Liver (tissue), 9 donors: Measurements from ENCODE around the gene SPATA16. TPM values are rescaled to one million over a fixed set of nuclear protein-coding genes. Genes with fewer than 3 reads are reported as not detected.

Experiments
- DNase-seq: peaks from one replicate; pipeline ENCODE4 v3.0.0-alpha.2; 2017; ENCODE audit warnings: low spot score
- H3K27ac ChIP-seq, 2 donors: one replicate each; pipeline ENCODE4 v1.7.0; 2013; ENCODE audit warnings: inconsistent platforms in 2 of 2, low read length in 2 of 2, control low read depth in 1 of 2, low read depth in 1 of 2, mild to moderate bottlenecking in 1 of 2
- H3K27me3 ChIP-seq, 4 donors: one replicate each; pipeline versions ENCODE4 v1.6.1 to v1.7.0; 2013; ENCODE audit warnings: low read length in 3 of 4, inconsistent platforms in 1 of 4, mild to moderate bottlenecking in 1 of 4, moderate library complexity in 1 of 4; ENCODE audit not compliant: control insufficient read depth in 4 of 4, insufficient read depth in 4 of 4
- H3K36me3 ChIP-seq, 4 donors: one replicate each; pipeline versions ENCODE4 v1.6.1 to v1.7.0; 2013; ENCODE audit warnings: low read length in 3 of 4, mild to moderate bottlenecking in 3 of 4, low read depth in 1 of 4, moderate library complexity in 1 of 4; ENCODE audit not compliant: control insufficient read depth in 4 of 4, insufficient read depth in 3 of 4
- H3K4me1 ChIP-seq, 4 donors: one replicate each; pipeline versions ENCODE4 v1.6.1 to v1.7.0; 2013; ENCODE audit warnings: low read length in 3 of 4, mild to moderate bottlenecking in 3 of 4, moderate library complexity in 1 of 4; ENCODE audit not compliant: control insufficient read depth in 4 of 4, insufficient read depth in 4 of 4
- H3K4me3 ChIP-seq, 3 donors: one replicate each; pipeline versions ENCODE4 v1.6.1 to v1.7.0; 2013; ENCODE audit warnings: low read length in 3 of 3, control low read depth in 1 of 3, low read depth in 1 of 3, mild to moderate bottlenecking in 1 of 3
- H3K9ac ChIP-seq, 2 donors: one replicate each; pipeline ENCODE4 v1.7.0; 2013; ENCODE audit warnings: low read length in 2 of 2, mild to moderate bottlenecking in 2 of 2, moderate library complexity in 2 of 2, control low read depth in 1 of 2, low read depth in 1 of 2
- H3K9me3 ChIP-seq, 4 donors: one replicate each; pipeline versions ENCODE4 v1.6.1 to v1.7.0; 2013; ENCODE audit warnings: low read length in 3 of 4; ENCODE audit not compliant: control insufficient read depth in 4 of 4
- ATF3 ChIP-seq: IDR thresholded peaks from 2 replicates; pipeline ENCODE4 v1.6.1; 2016; ENCODE audit warnings: antibody characterized with exemption
- CTCF ChIP-seq: fragments of 150-350 bp; IDR thresholded peaks from 2 replicates; pipeline ENCODE4 v1.5.1; 2017; ENCODE audit warnings: improper control_type of control experiment, low read depth, low read length; ENCODE audit not compliant: missing input control
- EGR1 ChIP-seq, 2 donors: IDR thresholded peaks; 2 replicates each; pipeline ENCODE4 v1.6.1; 2016 to 2018; ENCODE audit warnings: antibody characterized with exemption in 2 of 2, low read depth in 2 of 2
- FOXA1 ChIP-seq: IDR thresholded peaks from 2 replicates; pipeline ENCODE4 v1.6.1; 2016; ENCODE audit warnings: antibody characterized with exemption
- FOXA2 ChIP-seq: IDR thresholded peaks from 2 replicates; pipeline ENCODE4 v1.6.1; 2016; ENCODE audit warnings: antibody characterized with exemption
- GABPA ChIP-seq, 2 donors: IDR thresholded peaks in 1 of 2; conservative IDR thresholded peaks in 1 of 2; 2 replicates each; pipeline ENCODE4 v1.6.1; 2016; ENCODE audit warnings: antibody characterized with exemption in 2 of 2, mild to moderate bottlenecking in 1 of 2, moderate library complexity in 1 of 2
- HNF4A ChIP-seq, 2 donors: conservative IDR thresholded peaks; 2 replicates each; pipeline ENCODE4 v1.6.1; 2016; ENCODE audit warnings: antibody characterized with exemption in 2 of 2, mild to moderate bottlenecking in 2 of 2
- HNF4G ChIP-seq: IDR thresholded peaks from 2 replicates; pipeline ENCODE4 v1.6.1; 2016; ENCODE audit warnings: antibody characterized with exemption
- JUND ChIP-seq, 2 donors: IDR thresholded peaks; 2 replicates each; pipeline ENCODE4 v1.6.1; 2016; ENCODE audit warnings: antibody characterized with exemption in 2 of 2
- MAX ChIP-seq: IDR thresholded peaks from 2 replicates; pipeline ENCODE4 v1.6.1; 2016; ENCODE audit warnings: antibody characterized with exemption
- NR2F2 ChIP-seq: IDR thresholded peaks from 2 replicates; pipeline ENCODE4 v1.6.1; 2016; ENCODE audit warnings: antibody characterized with exemption
- RAD21 ChIP-seq, 2 donors: IDR thresholded peaks; 2 replicates each; pipeline ENCODE4 v1.6.1; 2016; ENCODE audit warnings: antibody characterized with exemption in 2 of 2, mild to moderate bottlenecking in 2 of 2
- REST ChIP-seq: IDR thresholded peaks from 2 replicates; pipeline ENCODE4 v1.6.1; 2016; ENCODE audit warnings: antibody characterized with exemption, mild to moderate bottlenecking
- RXRA ChIP-seq, 2 donors: IDR thresholded peaks; 2 replicates each; pipeline ENCODE4 v1.6.1; 2017 to 2018; ENCODE audit warnings: antibody characterized with exemption in 2 of 2, mild to moderate bottlenecking in 1 of 2
- SP1 ChIP-seq: IDR thresholded peaks from 2 replicates; pipeline ENCODE4 v1.6.1; 2018; ENCODE audit warnings: antibody characterized with exemption, mild to moderate bottlenecking
- TAF1 ChIP-seq: conservative IDR thresholded peaks from 2 replicates; pipeline ENCODE4 v1.6.1; 2016; ENCODE audit warnings: antibody characterized with exemption, mild to moderate bottlenecking
- ZBTB33 ChIP-seq: IDR thresholded peaks from 2 replicates; pipeline ENCODE4 v1.6.1; 2016; ENCODE audit warnings: antibody characterized with exemption
- WGBS: extraction: QIAGEN DNeasy Blood & Tissue Kit; methylation state at CpG from one replicate; pipeline ENCODE4 v1.1.7; 2013; 5-methylcytosine and 5-hydroxymethylcytosine counted together
- polyA plus RNA-seq, 2 donors: library from polyadenylated mRNA; stranded (reverse) in 1 of 2; unstranded in 1 of 2; fragments of 200-250 nt in 1 of 2; fragments of >200 nt in 1 of 2; fragmentation: Nextera tagmentation in 1 of 2; extraction: Ambion mirVana in 1 of 2; gene quantifications; one replicate each; pipeline versions ENCODE4 v1.2.1 to v1.2.3, GENCODE V29; 2013 to 2015
- total RNA-seq, 2 donors: library from RNA; depleted of rRNA; stranded (reverse); fragments of >200 nt; gene quantifications; one replicate each; pipeline ENCODE4 v1.2.3, GENCODE V29; 2014
- donor health status: healthy.
- donor health status: healthy.
- donor health status: healthy.
- donor health status: healthy.
- donor health status: healthy.

Gene SPATA16
- total and polyA plus RNA-seq, 4 donors = not detected

GRCh38 chr3:172848910-172849309 lies 292.1 kb downstream of the SPATA16 start:
- H3K4me1 ChIP-seq = no peaks in the 10 kb centered on the region
- no peak overlapping the region for H3K4me3 ChIP-seq
- no peak overlapping the region for H3K27ac ChIP-seq
- peaks cover 0 to 2% (median 0%) of the 10 kb centered on the region in 4 donors for H3K27me3 ChIP-seq
- H3K9ac ChIP-seq = no peak overlapping the region
- no peaks in the 10 kb centered on the region for H3K36me3 ChIP-seq
- H3K9me3 ChIP-seq = no peaks in the 10 kb centered on the region
- TF ChIP-seq GABPA (IDR thresholded peaks at IDR 0.05 in 1 of 2, conservative IDR thresholded peaks at IDR 0.05 in 1 of 2) = no peak
- TF ChIP-seq HNF4A (conservative IDR thresholded peaks at IDR 0.05) = no peak
- no peak for TF ChIP-seq EGR1 (IDR thresholded peaks at IDR 0.05; ENCODE audit: low read depth in 2 of 2)
- no peak for TF ChIP-seq ZBTB33
- no peak for TF ChIP-seq CTCF
- no peak for TF ChIP-seq FOXA1
- TF ChIP-seq JUND (IDR thresholded peaks at IDR 0.05) = no peak
- TF ChIP-seq REST = no peak
- TF ChIP-seq ATF3 = no peak
- TF ChIP-seq SP1 = no peak
- TF ChIP-seq FOXA2 = no peak
- no peak for TF ChIP-seq NR2F2
- TF ChIP-seq RAD21 (IDR thresholded peaks at IDR 0.05) = no peak
- no peak for TF ChIP-seq RXRA (IDR thresholded peaks at IDR 0.05)
- no peak for TF ChIP-seq MAX
- no peak for TF ChIP-seq TAF1
- WGBS = 39% methylated on average over 1 of the region's 1 CpG
- DNase-seq = no peak

- H3K9ac ChIP-seq = no peak overlapping the region
- H3K27me3 ChIP-seq = no peaks in the 10 kb centered on the region
- H3K27ac ChIP-seq = no peak overlapping the region
- H3K4me1 ChIP-seq = no peaks in the 10 kb centered on the region
- no peak overlapping the region for H3K4me3 ChIP-seq
- no peaks in the 10 kb centered on the region for H3K9me3 ChIP-seq
- TF ChIP-seq JUND (IDR thresholded peaks at IDR 0.05) (no peak), RXRA (IDR thresholded peaks at IDR 0.05) (no peak), FOXA2 (no peak), MAX (no peak), HNF4A (conservative IDR thresholded peaks at IDR 0.05) (no peak), HNF4G (no peak), EGR1 (IDR thresholded peaks at IDR 0.05; ENCODE audit: low read depth in 2 of 2) (no peak), CTCF (no peak)
- H3K36me3 ChIP-seq = no peaks in the 10 kb centered on the region
- DNase-seq = no peak
Measured at GRCh38 chr3:172847292-172847691, 293.7 kb downstream of the SPATA16 start.
